GM12878 (cell line): ENCODE results near the gene TFCP2. TPM values are rescaled to one million over a fixed set of nuclear protein-coding genes. Genes with fewer than 3 reads are reported as not detected.
A peak's percentile ranks its signal among the peaks of the same experiment; 100 is the strongest.

ENCODE experiments used
- ATF7 ChIP-seq: fragments of 450-650 bp; IDR thresholded peaks from 2 replicates; pipeline ENCODE4 v1.6.1; 2016; ENCODE audit warnings: low read depth, mild to moderate bottlenecking
- BHLHE40 ChIP-seq, 2 experiments: fragments of 450-650 bp in 1 of 2; IDR thresholded peaks; 2 replicates each; pipeline ENCODE4 v1.6.1; 2011 to 2017; ENCODE audit warnings: low read depth in 2 of 2, borderline replicate concordance in 1 of 2, improper control_type of control experiment in 1 of 2, low read length in 1 of 2, mild to moderate bottlenecking in 1 of 2
- CHD4 ChIP-seq: fragments of 200-600 bp; sonication (generic); IDR thresholded peaks from 2 replicates; pipeline ENCODE4 v1.6.1; 2016; ENCODE audit warnings: mild to moderate bottlenecking
- CREB1 ChIP-seq: IDR thresholded peaks from 2 replicates; pipeline ENCODE4 v1.6.1; 2012; ENCODE audit warnings: low read depth, mild to moderate bottlenecking, inconsistent platforms
- FOXM1 ChIP-seq: IDR thresholded peaks from 2 replicates; pipeline ENCODE4 v1.6.1; 2012; ENCODE audit warnings: low read depth, mild to moderate bottlenecking, inconsistent platforms, low read length, moderate library complexity
- MYC ChIP-seq: IDR thresholded peaks from 2 replicates; pipeline ENCODE4 v1.6.1; 2011; ENCODE audit warnings: mild to moderate bottlenecking, low read length, moderate library complexity, inconsistent platforms; ENCODE audit not compliant: insufficient read depth, insufficient replicate concordance, insufficient read length, severe bottlenecking
- NBN ChIP-seq: fragments of 450-650 bp; IDR thresholded peaks from 2 replicates; pipeline ENCODE4 v1.6.1; 2016
- PAX5 ChIP-seq: IDR thresholded peaks from 2 replicates; pipeline ENCODE4 v1.6.1; 2011; ENCODE audit warnings: low read depth, low read length, borderline replicate concordance
- POLR2AphosphoS2 ChIP-seq: IDR thresholded peaks from 2 replicates; pipeline ENCODE4 v1.6.1; 2011; ENCODE audit warnings: low read depth, mild to moderate bottlenecking, low read length, improper control_type of control experiment, moderate library complexity
- RAD21 ChIP-seq: IDR thresholded peaks from 2 replicates; pipeline ENCODE4 v1.6.1; 2011; ENCODE audit warnings: mild to moderate bottlenecking, low read depth, low read length, moderate library complexity; ENCODE audit not compliant: insufficient read depth
- RELA ChIP-seq: fragments of 450-650 bp; IDR thresholded peaks from 2 replicates; pipeline ENCODE4 v1.8.0; 2014; ENCODE audit warnings: borderline replicate concordance; ENCODE audit not compliant: partially characterized antibody
- RFX5 ChIP-seq: IDR thresholded peaks from 2 replicates; pipeline ENCODE4 v1.6.1; 2011; ENCODE audit warnings: low read depth, low read length, improper control_type of control experiment
- RUNX3 ChIP-seq: IDR thresholded peaks from 2 replicates; pipeline ENCODE4 v1.6.1; 2012; ENCODE audit warnings: low read length, inconsistent platforms
- SUPT20H ChIP-seq: IDR thresholded peaks from 2 replicates; pipeline ENCODE4 v1.6.1; 2011; ENCODE audit warnings: low read depth, mild to moderate bottlenecking, low read length, moderate library complexity, borderline replicate concordance; ENCODE audit not compliant: control insufficient read depth
- TAF1 ChIP-seq: IDR thresholded peaks from 2 replicates; pipeline ENCODE4 v1.6.1; 2011; ENCODE audit warnings: mild to moderate bottlenecking, low read depth, low read length, borderline replicate concordance
- TARDBP ChIP-seq: IDR thresholded peaks from 2 replicates; pipeline ENCODE4 v1.6.1; 2016; ENCODE audit warnings: borderline replicate concordance
- polyA plus RNA-seq, 11 experiments: library from polyadenylated mRNA; depleted of rRNA in 4 of 11; unstranded in 6 of 11; stranded (reverse) in 5 of 11; fragments of >200 nt; fragmentation: Nextera tagmentation in 4 of 11; fragmentation: Illumina TruSeq in 1 of 11; extraction: Ambion mirVana in 4 of 11; extraction: Trizol in 1 of 11; gene quantifications; 1 replicate in 1 of 11; 2 replicates in 10 of 11; pipeline versions ENCODE4 v1.2.1 to v1.2.3, GENCODE V29; 2011 to 2016; ENCODE audit warnings: inconsistent platforms in 2 of 11, missing spikeins in 2 of 11, low read depth in 1 of 11
- total RNA-seq, 4 experiments: library from RNA; depleted of rRNA in 3 of 4; stranded (reverse); fragments of >200 nt in 3 of 4; fragmentation: Illumina TruSeq in 1 of 4; extraction: Trizol in 1 of 4; gene quantifications; 2 replicates each; pipeline versions ENCODE4 v1.2.1 to v1.2.3, GENCODE V29; 2013 to 2021
- TF ChIP-seq, protein P1 (sequence below), 3 experiments: IDR thresholded peaks in 2 of 3; conservative IDR thresholded peaks in 1 of 3; 2 replicates each; pipeline ENCODE4 v1.5.1; 2011; ENCODE audit warnings: low read depth in 3 of 3, low read length in 3 of 3, mild to moderate bottlenecking in 3 of 3, control low read depth in 2 of 3, moderate library complexity in 2 of 3, inconsistent platforms in 1 of 3, mixed read lengths in 1 of 3; ENCODE audit not compliant: control insufficient read depth in 2 of 3, insufficient read depth in 1 of 3; ENCODE audit errors: extremely low read depth in 1 of 3
- TF ChIP-seq, protein P2 (sequence below): fragments of 450-650 bp; IDR thresholded peaks from 2 replicates; pipeline ENCODE4 v1.6.1; 2017; ENCODE audit warnings: mild to moderate bottlenecking, low read depth, inconsistent platforms; ENCODE audit not compliant: poor library complexity, severe bottlenecking
- TF ChIP-seq, protein P3 (sequence below): IDR thresholded peaks from 2 replicates; pipeline ENCODE4 v1.6.1; 2011; ENCODE audit warnings: borderline replicate concordance, low read depth, mild to moderate bottlenecking, moderate library complexity, low read length; ENCODE audit not compliant: insufficient read depth, poor library complexity, severe bottlenecking
- TF ChIP-seq, protein P4 (sequence below): fragments of 150-350 bp; IDR thresholded peaks from 2 replicates; pipeline ENCODE4 v1.6.1; 2016; ENCODE audit warnings: low read depth, low read length

The TFCP2 gene
- total and polyA plus RNA-seq, 10 of the 15 experiments (the other 5 are each of a cell fraction or from before 2014, with no cell fraction given) = 5.8 to 29.7 (median 14.2) TPM

DNA sequence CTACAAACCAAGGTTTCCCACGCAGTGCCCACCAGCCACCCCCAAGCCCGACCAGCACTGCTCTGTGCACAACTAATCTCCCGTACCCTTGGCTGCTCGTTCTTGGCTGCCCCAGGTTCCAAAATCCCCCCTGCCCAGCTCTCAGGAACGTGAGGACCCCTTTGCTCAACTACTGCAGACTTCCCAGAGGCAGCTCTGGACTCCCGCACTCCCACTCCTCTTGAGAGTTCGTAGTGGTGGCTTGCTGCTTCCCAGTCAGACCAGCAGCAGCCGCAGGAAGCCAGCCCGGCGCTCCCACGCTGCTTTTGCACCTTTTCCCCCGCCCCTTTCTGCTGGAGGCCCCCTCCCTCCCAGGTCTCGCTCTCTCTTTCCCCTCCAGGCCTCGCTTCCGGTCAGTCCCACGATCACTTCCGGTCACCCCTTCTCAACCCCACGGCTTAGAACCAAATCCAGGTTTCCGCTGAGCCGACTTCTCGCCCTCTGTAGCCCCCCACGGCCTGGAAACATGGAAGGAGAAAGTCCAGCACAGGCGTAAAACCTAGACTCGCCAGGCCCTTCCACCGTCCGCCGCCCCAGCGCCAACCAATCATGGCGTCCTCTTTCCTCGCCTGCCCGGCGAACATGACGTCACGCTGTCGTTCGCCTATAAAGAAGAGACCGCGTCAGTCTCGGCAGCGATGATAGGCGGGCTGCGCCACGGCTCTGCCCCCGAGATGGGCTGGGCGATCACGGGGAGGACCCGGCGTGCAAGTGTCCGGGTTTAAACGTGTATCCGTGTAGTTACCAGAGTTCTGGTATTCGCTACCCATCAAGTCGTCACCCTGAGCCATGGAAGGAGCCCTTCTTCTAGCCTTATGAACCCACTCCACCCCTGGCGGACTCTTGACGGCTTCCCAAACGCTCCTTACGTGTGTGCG lies at the start of gene TFCP2 (continued):
- TF ChIP-seq, protein P1, sequence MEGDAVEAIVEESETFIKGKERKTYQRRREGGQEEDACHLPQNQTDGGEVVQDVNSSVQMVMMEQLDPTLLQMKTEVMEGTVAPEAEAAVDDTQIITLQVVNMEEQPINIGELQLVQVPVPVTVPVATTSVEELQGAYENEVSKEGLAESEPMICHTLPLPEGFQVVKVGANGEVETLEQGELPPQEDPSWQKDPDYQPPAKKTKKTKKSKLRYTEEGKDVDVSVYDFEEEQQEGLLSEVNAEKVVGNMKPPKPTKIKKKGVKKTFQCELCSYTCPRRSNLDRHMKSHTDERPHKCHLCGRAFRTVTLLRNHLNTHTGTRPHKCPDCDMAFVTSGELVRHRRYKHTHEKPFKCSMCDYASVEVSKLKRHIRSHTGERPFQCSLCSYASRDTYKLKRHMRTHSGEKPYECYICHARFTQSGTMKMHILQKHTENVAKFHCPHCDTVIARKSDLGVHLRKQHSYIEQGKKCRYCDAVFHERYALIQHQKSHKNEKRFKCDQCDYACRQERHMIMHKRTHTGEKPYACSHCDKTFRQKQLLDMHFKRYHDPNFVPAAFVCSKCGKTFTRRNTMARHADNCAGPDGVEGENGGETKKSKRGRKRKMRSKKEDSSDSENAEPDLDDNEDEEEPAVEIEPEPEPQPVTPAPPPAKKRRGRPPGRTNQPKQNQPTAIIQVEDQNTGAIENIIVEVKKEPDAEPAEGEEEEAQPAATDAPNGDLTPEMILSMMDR (IDR thresholded peaks at IDR 0.05 in 2 of 3, conservative IDR thresholded peaks at IDR 0.05 in 1 of 3; ENCODE audit: control insufficient read depth in 2 of 3, extremely low read depth in 1 of 3, insufficient read depth in 1 of 3, low read depth in 3 of 3, low read length in 3 of 3) = no peak
- TF ChIP-seq RELA (peak; percentile 58), BHLHE40 (IDR thresholded peaks at IDR 0.05; ENCODE audit: borderline replicate concordance in 1 of 2, low read depth in 2 of 2, low read length in 1 of 2) (peak; percentile 47 to 63; a peak in 3 of 4 replicates), TAF1 (peak; percentile 27; the same call in 1 of the 2 replicates), ATF7 (peak; percentile 99), RAD21 (no peak), NBN (peak; percentile 100), MYC (no peak), FOXM1 (no peak), CREB1 (peak; percentile 98), CHD4 (no peak), RUNX3 (peak; percentile 56), RFX5 (peak; percentile 97), PAX5 (peak; percentile 71; the same call in 1 of the 2 replicates), SUPT20H (no peak), POLR2AphosphoS2 (no peak), TARDBP (peak; percentile 24; the same call in 1 of the 2 replicates)
- TF ChIP-seq, protein P2, sequence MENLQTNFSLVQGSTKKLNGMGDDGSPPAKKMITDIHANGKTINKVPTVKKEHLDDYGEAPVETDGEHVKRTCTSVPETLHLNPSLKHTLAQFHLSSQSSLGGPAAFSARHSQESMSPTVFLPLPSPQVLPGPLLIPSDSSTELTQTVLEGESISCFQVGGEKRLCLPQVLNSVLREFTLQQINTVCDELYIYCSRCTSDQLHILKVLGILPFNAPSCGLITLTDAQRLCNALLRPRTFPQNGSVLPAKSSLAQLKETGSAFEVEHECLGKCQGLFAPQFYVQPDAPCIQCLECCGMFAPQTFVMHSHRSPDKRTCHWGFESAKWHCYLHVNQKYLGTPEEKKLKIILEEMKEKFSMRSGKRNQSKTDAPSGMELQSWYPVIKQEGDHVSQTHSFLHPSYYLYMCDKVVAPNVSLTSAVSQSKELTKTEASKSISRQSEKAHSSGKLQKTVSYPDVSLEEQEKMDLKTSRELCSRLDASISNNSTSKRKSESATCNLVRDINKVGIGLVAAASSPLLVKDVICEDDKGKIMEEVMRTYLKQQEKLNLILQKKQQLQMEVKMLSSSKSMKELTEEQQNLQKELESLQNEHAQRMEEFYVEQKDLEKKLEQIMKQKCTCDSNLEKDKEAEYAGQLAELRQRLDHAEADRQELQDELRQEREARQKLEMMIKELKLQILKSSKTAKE = peak; percentile 19
- TF ChIP-seq, protein P3, sequence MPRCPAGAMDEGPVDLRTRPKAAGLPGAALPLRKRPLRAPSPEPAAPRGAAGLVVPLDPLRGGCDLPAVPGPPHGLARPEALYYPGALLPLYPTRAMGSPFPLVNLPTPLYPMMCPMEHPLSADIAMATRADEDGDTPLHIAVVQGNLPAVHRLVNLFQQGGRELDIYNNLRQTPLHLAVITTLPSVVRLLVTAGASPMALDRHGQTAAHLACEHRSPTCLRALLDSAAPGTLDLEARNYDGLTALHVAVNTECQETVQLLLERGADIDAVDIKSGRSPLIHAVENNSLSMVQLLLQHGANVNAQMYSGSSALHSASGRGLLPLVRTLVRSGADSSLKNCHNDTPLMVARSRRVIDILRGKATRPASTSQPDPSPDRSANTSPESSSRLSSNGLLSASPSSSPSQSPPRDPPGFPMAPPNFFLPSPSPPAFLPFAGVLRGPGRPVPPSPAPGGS = no peak
- TF ChIP-seq, protein P4, sequence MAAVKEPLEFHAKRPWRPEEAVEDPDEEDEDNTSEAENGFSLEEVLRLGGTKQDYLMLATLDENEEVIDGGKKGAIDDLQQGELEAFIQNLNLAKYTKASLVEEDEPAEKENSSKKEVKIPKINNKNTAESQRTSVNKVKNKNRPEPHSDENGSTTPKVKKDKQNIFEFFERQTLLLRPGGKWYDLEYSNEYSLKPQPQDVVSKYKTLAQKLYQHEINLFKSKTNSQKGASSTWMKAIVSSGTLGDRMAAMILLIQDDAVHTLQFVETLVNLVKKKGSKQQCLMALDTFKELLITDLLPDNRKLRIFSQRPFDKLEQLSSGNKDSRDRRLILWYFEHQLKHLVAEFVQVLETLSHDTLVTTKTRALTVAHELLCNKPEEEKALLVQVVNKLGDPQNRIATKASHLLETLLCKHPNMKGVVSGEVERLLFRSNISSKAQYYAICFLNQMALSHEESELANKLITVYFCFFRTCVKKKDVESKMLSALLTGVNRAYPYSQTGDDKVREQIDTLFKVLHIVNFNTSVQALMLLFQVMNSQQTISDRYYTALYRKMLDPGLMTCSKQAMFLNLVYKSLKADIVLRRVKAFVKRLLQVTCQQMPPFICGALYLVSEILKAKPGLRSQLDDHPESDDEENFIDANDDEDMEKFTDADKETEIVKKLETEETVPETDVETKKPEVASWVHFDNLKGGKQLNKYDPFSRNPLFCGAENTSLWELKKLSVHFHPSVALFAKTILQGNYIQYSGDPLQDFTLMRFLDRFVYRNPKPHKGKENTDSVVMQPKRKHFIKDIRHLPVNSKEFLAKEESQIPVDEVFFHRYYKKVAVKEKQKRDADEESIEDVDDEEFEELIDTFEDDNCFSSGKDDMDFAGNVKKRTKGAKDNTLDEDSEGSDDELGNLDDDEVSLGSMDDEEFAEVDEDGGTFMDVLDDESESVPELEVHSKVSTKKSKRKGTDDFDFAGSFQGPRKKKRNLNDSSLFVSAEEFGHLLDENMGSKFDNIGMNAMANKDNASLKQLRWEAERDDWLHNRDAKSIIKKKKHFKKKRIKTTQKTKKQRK = no peak
